ENCODE data around the gene NFIX. TPM values are rescaled to one million over a fixed set of nuclear protein-coding genes. Genes with fewer than 3 reads are reported as not detected.

Gene NFIX
- total and polyA plus RNA-seq, 9 of the 15 experiments (the other 6 are each of a cell fraction or from before 2014, with no cell fraction given): 0.28 to 26.8 (median 5.4) TPM

- no peak for TF ChIP-seq HNRNPH1 (optimal IDR thresholded peaks at IDR 0.05; ENCODE audit: low read depth, low read length)
- no peak for TF ChIP-seq CBFA2T3 (IDR thresholded peaks at IDR 0.05)
- no peak for TF ChIP-seq ILK (tag; IDR thresholded peaks at IDR 0.05; ENCODE audit: borderline replicate concordance, low read depth)
- no peak for TF ChIP-seq LARP7 (IDR thresholded peaks at IDR 0.05)
- TF ChIP-seq CREB3 (tag; conservative IDR thresholded peaks at IDR 0.05; ENCODE audit: low read depth): no peak
- TF ChIP-seq ZNF121 (CRISPR knock-in tag; conservative IDR thresholded peaks at IDR 0.05): no peak
- TF ChIP-seq ZFX (CRISPR knock-in tag; IDR thresholded peaks at IDR 0.05): peak; percentile 48; the same call in 1 of the 2 replicates
- no peak for TF ChIP-seq ELK1 (CRISPR knock-in tag; IDR thresholded peaks at IDR 0.05)
- TF ChIP-seq XRCC5 (IDR thresholded peaks at IDR 0.05; ENCODE audit: low read depth, low read length): 0 out of 2 replicates have a peak, but pooled peaks have one; percentile 27
- peak; percentile 87; the same call in 1 of the 2 replicates for TF ChIP-seq ZC3H4 (CRISPR knock-in tag; IDR thresholded peaks at IDR 0.05; ENCODE audit: borderline replicate concordance)
- no peak for TF ChIP-seq TCF7L2 (IDR thresholded peaks at IDR 0.05; ENCODE audit: low read depth, low read length)
- no peak for TF ChIP-seq ZNF134 (CRISPR knock-in tag; conservative IDR thresholded peaks at IDR 0.05)
- TF ChIP-seq TBP (optimal IDR thresholded peaks at IDR 0.05; ENCODE audit: low read depth, low read length): no peak
- TF ChIP-seq ZNF592 (IDR thresholded peaks at IDR 0.05): peak; percentile 94
- no peak for TF ChIP-seq SRSF3 (IDR thresholded peaks at IDR 0.05; ENCODE audit: insufficient read depth, low read length)
- TF ChIP-seq SMC3 (conservative IDR thresholded peaks at IDR 0.05; ENCODE audit: insufficient read depth, low read depth, low read length): peak; percentile 25; the same call in 1 of the 2 replicates
- TF ChIP-seq SMARCA5 (IDR thresholded peaks at IDR 0.05): no peak
- TF ChIP-seq C11orf30 (IDR thresholded peaks at IDR 0.05; ENCODE audit: low read depth): no peak
- no peak for TF ChIP-seq THAP7 (CRISPR knock-in tag; IDR thresholded peaks at IDR 0.05)
- no peak for TF ChIP-seq ZNF655 (CRISPR knock-in tag; IDR thresholded peaks at IDR 0.05)
Measured at GRCh38 chr19:13095934-13096927, 101.0 kb downstream of the NFIX start (continued).
